Endothelial cell of umbilical vein (primary cell): ENCODE results near the gene ISL2.

Experiments used
- TF ChIP-seq, protein P1 (sequence below), 2 donors: IDR thresholded peaks; 1 replicate in 1 of 2; 2 replicates in 1 of 2; pipeline ENCODE4 v1.5.1; 2011; ENCODE audit warnings: low read length in 2 of 2, mild to moderate bottlenecking in 2 of 2, moderate library complexity in 2 of 2, control low read depth in 1 of 2, inconsistent platforms in 1 of 2, low read depth in 1 of 2; ENCODE audit not compliant: insufficient read depth in 1 of 2; ENCODE audit errors: extremely low read depth in 1 of 2
- TF ChIP-seq, protein P2 (sequence below): IDR thresholded peaks from 2 replicates; pipeline ENCODE4 v1.6.1; 2011; ENCODE audit not compliant: insufficient read depth, insufficient read length

GRCh38 chr15:76339305-76340197 lies 3.0 kb downstream of the ISL2 start:
- TF ChIP-seq, protein P1, sequence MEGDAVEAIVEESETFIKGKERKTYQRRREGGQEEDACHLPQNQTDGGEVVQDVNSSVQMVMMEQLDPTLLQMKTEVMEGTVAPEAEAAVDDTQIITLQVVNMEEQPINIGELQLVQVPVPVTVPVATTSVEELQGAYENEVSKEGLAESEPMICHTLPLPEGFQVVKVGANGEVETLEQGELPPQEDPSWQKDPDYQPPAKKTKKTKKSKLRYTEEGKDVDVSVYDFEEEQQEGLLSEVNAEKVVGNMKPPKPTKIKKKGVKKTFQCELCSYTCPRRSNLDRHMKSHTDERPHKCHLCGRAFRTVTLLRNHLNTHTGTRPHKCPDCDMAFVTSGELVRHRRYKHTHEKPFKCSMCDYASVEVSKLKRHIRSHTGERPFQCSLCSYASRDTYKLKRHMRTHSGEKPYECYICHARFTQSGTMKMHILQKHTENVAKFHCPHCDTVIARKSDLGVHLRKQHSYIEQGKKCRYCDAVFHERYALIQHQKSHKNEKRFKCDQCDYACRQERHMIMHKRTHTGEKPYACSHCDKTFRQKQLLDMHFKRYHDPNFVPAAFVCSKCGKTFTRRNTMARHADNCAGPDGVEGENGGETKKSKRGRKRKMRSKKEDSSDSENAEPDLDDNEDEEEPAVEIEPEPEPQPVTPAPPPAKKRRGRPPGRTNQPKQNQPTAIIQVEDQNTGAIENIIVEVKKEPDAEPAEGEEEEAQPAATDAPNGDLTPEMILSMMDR (IDR thresholded peaks at IDR 0.05; ENCODE audit: extremely low read depth in 1 of 2, insufficient read depth in 1 of 2, low read depth in 1 of 2, low read length in 2 of 2) = no peak
- TF ChIP-seq, protein P2, sequence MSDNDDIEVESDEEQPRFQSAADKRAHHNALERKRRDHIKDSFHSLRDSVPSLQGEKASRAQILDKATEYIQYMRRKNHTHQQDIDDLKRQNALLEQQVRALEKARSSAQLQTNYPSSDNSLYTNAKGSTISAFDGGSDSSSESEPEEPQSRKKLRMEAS = no peak
